ENCODE measurements around the gene MRPL36.

DNA sequence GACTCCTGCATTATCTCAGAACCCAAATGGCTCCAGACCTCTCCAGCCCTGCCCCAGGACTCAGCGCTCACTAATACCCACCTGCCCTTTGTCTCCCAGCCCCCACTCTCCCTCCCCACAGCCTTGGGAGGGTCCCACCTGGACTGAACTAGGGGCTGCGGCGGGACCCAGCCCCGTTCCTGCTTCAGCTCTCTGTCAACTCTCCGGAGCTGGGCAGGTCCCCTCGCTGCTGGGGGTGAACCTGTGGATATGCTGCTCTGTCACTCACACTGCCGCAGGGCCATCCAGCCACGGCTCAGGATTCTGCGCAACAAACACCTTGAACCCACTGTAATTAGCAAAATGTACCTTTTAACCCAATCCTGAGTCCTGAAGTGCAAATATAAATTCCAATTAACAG is 38.4 kb upstream of the MRPL36 start:
- TF ChIP-seq, protein P1, sequence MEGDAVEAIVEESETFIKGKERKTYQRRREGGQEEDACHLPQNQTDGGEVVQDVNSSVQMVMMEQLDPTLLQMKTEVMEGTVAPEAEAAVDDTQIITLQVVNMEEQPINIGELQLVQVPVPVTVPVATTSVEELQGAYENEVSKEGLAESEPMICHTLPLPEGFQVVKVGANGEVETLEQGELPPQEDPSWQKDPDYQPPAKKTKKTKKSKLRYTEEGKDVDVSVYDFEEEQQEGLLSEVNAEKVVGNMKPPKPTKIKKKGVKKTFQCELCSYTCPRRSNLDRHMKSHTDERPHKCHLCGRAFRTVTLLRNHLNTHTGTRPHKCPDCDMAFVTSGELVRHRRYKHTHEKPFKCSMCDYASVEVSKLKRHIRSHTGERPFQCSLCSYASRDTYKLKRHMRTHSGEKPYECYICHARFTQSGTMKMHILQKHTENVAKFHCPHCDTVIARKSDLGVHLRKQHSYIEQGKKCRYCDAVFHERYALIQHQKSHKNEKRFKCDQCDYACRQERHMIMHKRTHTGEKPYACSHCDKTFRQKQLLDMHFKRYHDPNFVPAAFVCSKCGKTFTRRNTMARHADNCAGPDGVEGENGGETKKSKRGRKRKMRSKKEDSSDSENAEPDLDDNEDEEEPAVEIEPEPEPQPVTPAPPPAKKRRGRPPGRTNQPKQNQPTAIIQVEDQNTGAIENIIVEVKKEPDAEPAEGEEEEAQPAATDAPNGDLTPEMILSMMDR (IDR thresholded peaks at IDR 0.05), result no peak
- no peak for TF ChIP-seq POLR2A (IDR thresholded peaks at IDR 0.05)
